ENCODE data around the gene POLR2A.
A peak's percentile ranks its signal among the peaks of the same experiment; 100 is the strongest.

The POLR2A gene

DNA sequence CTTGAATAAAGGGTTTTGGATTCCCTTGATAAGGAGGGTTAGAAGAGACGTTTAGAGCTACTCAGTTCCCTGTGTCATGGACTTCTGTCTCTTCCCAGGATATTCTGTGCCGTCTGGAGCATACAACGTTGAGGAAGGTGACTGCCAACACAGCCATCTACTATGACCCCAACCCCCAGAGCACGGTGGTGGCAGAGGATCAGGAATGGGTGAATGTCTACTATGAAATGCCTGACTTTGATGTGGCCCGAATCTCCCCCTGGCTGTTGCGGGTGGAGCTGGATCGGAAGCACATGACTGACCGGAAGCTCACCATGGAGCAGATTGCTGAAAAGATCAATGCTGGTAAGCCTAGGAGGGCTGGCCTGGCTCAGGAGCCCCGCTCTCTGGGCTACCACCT is 24.7 kb downstream of the POLR2A start:
- DNase-seq: no peak

DNA sequence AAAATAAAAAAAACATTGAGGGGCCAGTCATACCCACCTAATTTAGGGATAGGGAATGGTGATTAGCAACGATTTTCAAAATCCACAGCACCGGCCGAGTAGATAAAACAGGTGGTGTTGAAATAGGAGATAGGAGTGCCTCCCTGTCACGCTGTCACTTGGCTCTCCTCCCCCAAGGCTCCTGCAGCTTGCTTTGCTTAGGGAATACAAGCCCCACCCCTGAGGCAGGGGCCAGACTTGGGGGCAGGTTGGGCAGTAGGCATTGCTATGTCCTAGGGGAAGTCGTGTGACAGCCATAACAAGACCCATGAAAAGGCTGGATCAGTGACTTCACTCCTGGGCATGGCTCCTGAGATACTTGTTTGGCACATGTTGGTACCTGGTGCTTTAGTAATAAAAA is 25.8 kb downstream of the POLR2A start:
- DNase-seq: no peak

DNA sequence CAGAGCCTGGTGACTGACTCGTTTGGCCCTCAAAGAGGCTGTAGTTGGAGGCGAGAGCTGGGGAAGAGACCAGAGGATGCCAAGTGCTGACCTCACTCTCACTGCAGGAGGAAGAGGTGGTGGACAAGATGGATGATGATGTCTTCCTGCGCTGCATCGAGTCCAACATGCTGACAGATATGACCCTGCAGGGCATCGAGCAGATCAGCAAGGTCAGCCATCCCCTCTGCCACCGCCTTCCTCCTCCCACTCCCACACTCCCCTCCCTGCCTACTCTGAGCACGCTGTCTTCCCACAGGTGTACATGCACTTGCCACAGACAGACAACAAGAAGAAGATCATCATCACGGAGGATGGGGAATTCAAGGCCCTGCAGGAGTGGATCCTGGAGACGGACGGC is 26.9 kb downstream of the POLR2A start:
- DNase-seq: no peak

DNA sequence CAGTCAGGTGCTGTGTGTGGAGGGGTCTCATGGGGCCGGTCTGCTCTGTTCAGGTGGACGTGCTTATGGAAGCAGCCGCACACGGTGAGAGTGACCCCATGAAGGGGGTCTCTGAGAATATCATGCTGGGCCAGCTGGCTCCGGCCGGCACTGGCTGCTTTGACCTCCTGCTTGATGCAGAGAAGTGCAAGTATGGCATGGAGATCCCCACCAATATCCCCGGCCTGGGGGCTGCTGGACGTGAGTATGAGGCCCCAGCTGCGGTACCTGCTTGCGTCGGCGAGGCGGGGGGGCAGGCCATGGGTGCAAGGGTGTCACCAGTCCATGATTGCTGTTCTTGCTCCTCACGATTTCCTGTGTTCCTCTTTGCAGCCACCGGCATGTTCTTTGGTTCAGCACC is 27.9 kb downstream of the POLR2A start:
- DNase-seq: no peak

DNA sequence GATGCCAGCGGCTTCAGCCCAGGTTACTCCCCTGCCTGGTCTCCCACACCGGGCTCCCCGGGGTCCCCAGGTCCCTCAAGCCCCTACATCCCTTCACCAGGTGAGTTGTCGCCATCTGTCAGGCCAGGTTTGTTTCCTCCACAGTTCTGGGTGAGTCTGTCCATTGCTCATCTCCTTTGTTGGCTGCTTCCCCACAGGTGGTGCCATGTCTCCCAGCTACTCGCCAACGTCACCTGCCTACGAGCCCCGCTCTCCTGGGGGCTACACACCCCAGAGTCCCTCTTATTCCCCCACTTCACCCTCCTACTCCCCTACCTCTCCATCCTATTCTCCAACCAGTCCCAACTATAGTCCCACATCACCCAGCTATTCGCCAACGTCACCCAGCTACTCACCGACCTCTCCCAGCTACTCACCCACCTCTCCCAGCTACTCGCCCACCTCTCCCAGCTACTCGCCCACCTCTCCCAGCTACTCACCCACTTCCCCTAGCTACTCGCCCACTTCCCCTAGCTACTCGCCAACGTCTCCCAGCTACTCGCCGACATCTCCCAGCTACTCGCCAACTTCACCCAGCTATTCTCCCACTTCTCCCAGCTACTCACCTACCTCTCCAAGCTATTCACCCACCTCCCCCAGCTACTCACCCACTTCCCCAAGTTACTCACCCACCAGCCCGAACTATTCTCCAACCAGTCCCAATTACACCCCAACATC is 28.8 kb downstream of the POLR2A start:
- no peak for DNase-seq

DNA sequence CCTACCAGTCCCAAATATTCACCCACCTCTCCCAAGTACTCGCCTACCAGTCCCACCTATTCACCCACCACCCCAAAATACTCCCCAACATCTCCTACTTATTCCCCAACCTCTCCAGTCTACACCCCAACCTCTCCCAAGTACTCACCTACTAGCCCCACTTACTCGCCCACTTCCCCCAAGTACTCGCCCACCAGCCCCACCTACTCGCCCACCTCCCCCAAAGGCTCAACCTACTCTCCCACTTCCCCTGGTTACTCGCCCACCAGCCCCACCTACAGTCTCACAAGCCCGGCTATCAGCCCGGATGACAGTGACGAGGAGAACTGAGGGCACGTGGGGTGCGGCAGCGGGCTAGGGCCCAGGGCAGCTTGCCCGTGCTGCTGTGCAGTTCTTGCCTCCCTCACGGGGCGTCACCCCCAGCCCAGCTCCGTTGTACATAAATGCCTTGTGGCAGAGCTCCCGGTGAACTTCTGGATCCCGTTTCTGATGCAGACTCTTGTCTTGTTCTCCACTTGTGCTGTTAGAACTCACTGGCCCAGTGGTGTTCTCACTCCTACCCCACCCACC is 29.8 kb downstream of the POLR2A start:
- no peak for DNase-seq

DNA sequence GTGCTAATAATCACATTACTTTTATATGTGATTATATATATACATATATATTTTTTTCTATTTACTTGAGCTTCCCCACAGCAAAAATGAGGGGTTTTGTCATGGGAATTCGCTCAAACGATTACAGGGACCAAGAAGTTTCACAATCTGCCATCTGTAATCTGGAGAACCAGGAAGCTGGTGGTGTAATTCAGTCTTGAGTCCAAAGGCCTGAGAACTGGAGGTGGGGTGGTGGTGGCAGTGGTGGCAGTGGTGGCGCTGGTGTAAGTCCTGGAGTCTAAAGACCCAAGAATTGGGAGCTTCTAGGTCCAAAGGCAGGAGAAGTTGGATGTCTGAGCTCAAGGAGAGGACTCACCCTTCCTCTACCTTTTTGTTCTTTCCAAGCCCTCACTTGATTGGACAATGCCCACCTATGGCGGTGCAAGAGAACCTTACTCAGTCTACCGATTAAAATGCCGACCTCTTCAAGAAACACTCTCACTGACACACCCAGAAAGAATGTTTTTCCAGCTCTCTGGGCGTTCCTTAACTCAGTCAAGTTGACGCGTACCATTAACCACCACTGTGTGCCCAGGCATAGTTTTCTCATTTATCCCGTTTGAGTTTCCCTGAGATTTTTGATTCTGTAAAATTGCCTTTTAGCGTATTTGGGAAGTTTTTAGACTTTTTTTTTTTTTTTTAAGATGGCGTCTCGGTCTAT is 31.9 kb downstream of the POLR2A start:
- no peak for DNase-seq

DNA sequence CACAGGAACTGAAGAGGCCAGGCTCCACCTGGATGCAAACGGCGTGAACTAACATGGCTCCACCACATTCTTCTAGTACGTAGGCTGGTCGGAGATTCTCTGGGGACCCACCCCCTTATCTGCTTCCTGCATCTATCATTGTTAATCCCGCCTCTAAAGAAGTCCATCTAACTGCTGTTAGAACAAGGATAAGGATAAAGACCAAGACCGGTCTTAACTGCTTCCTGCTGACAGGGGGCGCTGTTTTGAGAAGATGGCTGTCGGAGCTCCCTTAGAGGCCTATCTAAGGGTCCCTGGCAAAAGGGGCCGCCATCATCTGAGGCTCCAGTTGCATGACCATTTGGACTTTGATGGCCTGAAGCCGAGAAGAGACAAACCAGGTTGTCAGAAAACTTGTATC is 38.9 kb downstream of the POLR2A start:
- DNase-seq: peak; percentile 64

DNA sequence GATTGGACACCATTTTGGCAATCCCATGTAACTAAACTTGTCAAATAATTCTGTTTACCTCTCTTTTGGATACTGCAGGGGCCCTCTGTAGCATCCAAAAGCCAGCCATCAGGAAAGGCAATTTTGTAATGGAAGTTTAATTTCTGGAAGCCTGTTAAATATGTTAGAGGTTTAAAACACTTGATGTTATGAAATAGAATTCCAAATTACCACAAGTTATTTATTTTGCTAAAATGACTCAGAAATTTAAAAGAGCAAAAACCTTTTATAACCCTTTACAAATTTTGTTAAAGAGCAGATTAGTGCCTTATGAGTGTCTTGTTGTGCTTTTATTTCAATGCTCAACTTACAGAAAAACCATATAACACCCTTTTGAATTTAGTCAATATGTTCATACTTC is 44.7 kb downstream of the POLR2A start:
- no peak for DNase-seq

DNA sequence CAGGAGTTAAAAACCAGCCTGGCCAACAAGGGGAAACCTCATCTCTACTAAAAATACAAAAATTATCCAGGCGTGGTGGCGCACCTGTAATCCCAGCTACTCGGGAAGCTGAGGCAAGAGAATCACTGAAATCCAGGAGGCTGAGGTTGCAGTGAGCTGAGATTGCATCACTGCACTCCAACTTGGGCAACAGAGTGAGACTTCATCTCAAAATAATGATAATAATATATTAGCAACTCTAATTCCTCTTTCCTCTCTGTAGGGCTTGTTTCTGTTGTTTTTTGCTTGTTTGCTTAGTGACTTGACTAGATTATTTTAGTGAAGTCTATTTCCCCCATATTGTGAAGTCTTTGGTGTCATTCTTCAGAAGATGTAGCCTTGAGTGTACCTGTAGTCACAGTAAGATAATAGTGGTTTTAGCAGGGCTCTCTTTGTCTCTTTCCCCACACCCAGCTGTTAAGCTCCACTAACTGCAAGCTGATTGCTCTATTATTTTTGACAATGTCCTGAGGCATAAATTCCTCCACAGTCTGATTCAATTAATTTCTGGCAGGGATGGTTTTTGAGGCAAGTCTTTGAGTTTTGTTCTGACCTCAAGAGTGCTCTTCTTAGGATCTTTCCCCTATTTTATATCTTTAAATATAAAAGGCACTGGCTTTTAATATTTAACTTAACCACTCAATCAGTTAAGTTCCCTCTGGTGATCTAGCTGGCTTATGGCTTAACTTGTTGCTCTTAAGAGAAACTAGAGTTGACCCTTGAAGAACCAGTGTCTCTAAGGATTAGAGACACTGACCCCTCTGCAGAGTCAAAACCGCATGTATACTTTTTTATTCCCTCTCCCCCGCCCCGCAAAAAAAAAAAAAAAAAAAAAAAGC is 46.1 kb downstream of the POLR2A start:
- no peak for DNase-seq

DNA sequence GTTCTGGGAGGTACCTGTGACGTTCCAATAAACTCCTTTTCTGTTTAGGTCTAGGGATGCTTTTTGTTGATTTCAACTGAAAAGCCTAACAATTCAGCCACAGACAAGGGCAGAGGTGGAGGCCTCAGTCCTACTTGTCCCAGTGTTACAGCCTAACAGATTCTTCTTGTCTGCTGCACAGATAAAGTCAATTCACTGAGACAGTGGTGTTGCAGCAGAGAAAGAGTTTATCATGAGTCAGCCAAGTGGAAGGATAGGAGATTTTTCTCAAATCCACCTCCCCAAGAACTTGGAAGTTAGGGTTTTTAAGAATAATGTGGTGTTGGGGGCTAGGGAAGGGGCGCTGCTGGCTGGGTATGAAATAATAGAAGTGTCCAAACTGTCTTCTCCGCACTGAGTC is 53.9 kb downstream of the POLR2A start:
- no peak for DNase-seq

DNA sequence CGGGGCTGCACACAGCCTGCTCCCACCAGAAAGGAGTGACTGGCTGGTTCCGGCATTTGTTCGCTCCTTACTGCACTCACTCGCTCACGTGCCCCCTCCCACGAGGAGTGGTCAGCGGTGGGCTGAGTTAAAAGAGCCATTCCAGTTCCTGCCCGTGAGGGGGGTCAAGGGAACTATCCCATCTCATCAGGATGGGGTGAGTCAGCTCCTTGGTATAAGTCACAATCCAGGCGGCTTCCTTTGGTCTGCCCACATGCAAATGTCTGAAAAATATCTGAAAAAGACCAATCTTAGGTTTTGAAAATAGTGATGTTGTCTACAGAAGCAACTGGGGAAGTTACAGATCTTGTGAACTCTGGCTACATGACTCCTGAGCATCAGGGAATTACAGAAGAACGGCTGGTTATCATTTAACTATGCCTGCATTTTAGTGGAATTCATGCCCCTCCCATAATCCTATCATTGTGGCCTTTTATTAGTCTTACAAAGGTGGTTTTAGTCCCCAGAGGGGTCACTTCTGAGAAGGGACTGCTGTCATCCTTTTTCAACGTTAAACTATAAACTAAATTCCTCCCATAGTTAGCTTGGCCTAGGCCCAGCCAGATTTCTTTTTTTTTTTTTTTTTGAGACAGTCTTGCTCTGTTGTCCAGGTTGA is 54.9 kb downstream of the POLR2A start:
- DNase-seq: no peak

DNA sequence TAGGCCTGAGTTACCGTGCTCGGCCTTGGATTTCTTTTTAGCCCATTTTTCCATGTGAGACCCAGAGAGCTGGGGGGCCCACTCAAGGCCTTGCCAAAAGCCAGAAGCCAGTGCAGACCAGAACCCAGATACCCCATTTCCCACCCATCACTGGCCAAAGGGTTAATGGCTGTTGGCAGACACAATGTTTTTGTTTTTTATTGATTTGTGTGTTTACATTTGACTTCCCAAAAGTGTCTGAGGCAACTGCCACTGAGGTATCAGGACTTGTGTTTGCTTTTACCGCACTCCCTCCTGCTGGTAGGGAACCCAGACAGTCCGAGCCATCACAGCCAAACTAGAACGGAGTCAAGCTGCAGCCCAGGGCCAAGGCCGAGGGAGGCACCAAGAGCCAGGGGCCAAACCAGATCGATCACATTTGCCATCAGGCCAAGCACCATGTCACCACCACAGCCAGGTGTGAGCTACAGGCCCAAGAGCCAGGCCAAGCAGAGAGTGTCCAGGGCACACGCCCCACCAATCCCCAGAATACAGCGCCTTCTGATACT is 57.0 kb downstream of the POLR2A start:
- DNase-seq: no peak

DNA sequence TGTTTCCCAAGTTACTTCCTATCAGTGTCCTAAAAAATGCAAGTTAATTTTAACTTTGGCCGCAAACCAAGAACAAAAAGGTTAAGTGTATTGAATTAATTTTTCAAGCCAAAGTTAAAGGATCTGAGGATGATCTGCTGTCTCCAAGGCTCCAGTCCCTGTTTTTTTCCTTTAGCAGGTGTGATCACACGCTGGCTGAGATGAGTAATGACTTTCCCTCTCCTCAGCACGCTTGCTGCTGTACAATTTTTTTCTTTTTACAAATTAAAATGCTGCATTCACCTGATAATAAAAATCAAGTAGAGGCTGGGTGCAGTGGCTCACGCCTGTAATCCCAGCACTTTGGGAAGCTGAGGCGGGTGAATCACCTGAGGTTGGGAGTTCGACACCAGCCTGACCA is 60.7 kb downstream of the POLR2A start:
- no peak for DNase-seq

DNA sequence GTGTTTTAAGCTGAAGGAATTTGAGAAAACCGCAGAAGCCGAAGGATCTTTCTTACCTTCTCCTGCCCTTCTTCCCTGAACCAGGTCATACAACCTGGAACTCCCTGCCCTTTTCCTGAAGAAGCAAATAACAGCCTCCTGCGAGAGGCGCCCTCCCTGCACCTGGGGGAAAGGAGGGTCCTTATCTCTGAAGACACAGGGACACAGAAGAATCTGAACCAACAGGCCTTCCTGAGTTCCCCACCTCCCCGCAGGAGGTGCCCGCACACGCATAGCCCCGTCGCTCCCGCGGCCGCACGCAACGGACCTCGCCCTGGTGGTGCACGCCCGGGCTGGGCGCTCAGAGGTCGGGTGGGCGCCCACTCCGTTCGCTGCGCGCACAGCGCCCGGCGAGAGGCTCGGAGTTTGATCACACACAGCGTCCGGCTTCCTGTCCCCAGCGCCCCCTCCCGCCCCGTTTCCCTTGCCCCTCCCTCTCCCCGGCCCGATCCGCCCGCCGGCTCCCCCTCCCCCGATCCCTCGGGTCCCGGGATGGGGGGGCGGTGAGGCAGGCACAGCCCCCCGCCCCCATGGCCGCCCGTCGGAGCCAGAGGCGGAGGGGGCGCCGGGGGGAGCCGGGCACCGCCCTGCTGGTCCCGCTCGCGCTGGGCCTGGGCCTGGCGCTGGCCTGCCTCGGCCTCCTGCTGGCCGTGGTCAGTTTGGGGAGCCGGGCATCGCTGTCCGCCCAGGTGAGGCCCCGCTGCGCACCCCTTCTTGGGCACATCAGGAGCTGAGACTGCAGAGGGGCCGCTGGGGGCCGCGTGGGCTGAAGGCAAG is 64.6 kb downstream of the POLR2A start, which contains the start of gene TNFSF12:
TNFSF12 (plus strand) TSS at position 474 of the 816 bp plus-strand sequence; CDS start at position 570, 96 bp downstream.
- DNase-seq: peak; percentile 63
